HEK293 (cell line): Measurements from ENCODE around the gene PBRM1.

Experiments used
- BCL6B ChIP-seq: fragments of 450-650 bp; formaldehyde crosslinking; IDR thresholded peaks from 2 replicates; pipeline ENCODE4 v1.5.1; 2017; ENCODE audit warnings: missing biosample characterization, missing genetic modification characterization
- SP2 ChIP-seq: fragments of 450-650 bp; formaldehyde crosslinking; IDR thresholded peaks from 2 replicates; pipeline ENCODE4 v1.5.1; 2016; ENCODE audit warnings: missing biosample characterization, missing genetic modification characterization
- SP3 ChIP-seq: fragments of 450-650 bp; formaldehyde crosslinking; IDR thresholded peaks from 2 replicates; pipeline ENCODE4 v1.5.1; 2016; ENCODE audit warnings: missing biosample characterization, missing genetic modification characterization
- ZBTB10 ChIP-seq: fragments of 450-650 bp; formaldehyde crosslinking; IDR thresholded peaks from 2 replicates; pipeline ENCODE4 v1.5.1; 2016; ENCODE audit warnings: missing biosample characterization, missing genetic modification characterization
- ZBTB11 ChIP-seq: fragments of 450-650 bp; formaldehyde crosslinking; conservative IDR thresholded peaks from 2 replicates; pipeline ENCODE4 v1.5.1; 2016; ENCODE audit warnings: low read depth, missing biosample characterization, missing genetic modification characterization
- ZBTB7A ChIP-seq: fragments of 450-650 bp; formaldehyde crosslinking; IDR thresholded peaks from 2 replicates; pipeline ENCODE4 v1.5.1; 2016; ENCODE audit warnings: low read depth, missing biosample characterization, missing genetic modification characterization
- ZBTB8A ChIP-seq: fragments of 450-650 bp; formaldehyde crosslinking; IDR thresholded peaks from 2 replicates; pipeline ENCODE4 v1.5.1; 2016; ENCODE audit warnings: missing biosample characterization, missing genetic modification characterization
- ZFP69B ChIP-seq: fragments of 450-650 bp; formaldehyde crosslinking; IDR thresholded peaks from 2 replicates; pipeline ENCODE4 v1.5.1; 2016; ENCODE audit warnings: missing biosample characterization, missing genetic modification characterization
- ZNF132 ChIP-seq: fragments of 450-650 bp; formaldehyde crosslinking; IDR thresholded peaks from 2 replicates; pipeline ENCODE4 v1.5.1; 2017; ENCODE audit warnings: missing biosample characterization, missing genetic modification characterization, borderline replicate concordance
- ZNF311 ChIP-seq: fragments of 450-650 bp; formaldehyde crosslinking; IDR thresholded peaks from 2 replicates; pipeline ENCODE4 v1.5.1; 2017; ENCODE audit warnings: missing biosample characterization, missing genetic modification characterization, borderline replicate concordance
- ZNF341 ChIP-seq: fragments of 450-650 bp; formaldehyde crosslinking; IDR thresholded peaks from 2 replicates; pipeline ENCODE4; 2016; ENCODE audit warnings: low read depth, missing biosample characterization, missing genetic modification characterization
- ZNF391 ChIP-seq: fragments of 450-650 bp; formaldehyde crosslinking; IDR thresholded peaks from 2 replicates; pipeline ENCODE4 v1.5.1; 2016; ENCODE audit warnings: low read depth, missing biosample characterization, missing genetic modification characterization, borderline replicate concordance
- ZNF501 ChIP-seq: fragments of 450-650 bp; formaldehyde crosslinking; IDR thresholded peaks from 2 replicates; pipeline ENCODE4 v1.5.1; 2016; ENCODE audit warnings: missing biosample characterization, missing genetic modification characterization
- ZNF510 ChIP-seq: fragments of 450-650 bp; formaldehyde crosslinking; IDR thresholded peaks from 2 replicates; pipeline ENCODE4 v1.5.1; 2018; ENCODE audit warnings: mild to moderate bottlenecking, missing genetic modification characterization, missing biosample characterization; ENCODE audit not compliant: insufficient replicate concordance
- ZNF518A ChIP-seq: fragments of 450-650 bp; formaldehyde crosslinking; conservative IDR thresholded peaks from 2 replicates; pipeline ENCODE4 v1.5.1; 2016; ENCODE audit warnings: low read depth, missing biosample characterization, missing genetic modification characterization
- ZNF530 ChIP-seq: fragments of 450-650 bp; formaldehyde crosslinking; IDR thresholded peaks from 2 replicates; pipeline ENCODE4 v1.5.1; 2016; ENCODE audit warnings: low read depth, missing biosample characterization, missing genetic modification characterization
- ZNF629 ChIP-seq: fragments of 450-650 bp; formaldehyde crosslinking; IDR thresholded peaks from 2 replicates; pipeline ENCODE4 v1.5.1; 2017; ENCODE audit warnings: missing biosample characterization, missing genetic modification characterization
- ZNF639 ChIP-seq: fragments of 450-650 bp; formaldehyde crosslinking; IDR thresholded peaks from 2 replicates; pipeline ENCODE4 v1.5.1; 2016; ENCODE audit warnings: missing biosample characterization, missing genetic modification characterization
- ZNF677 ChIP-seq: fragments of 450-650 bp; IDR thresholded peaks from 2 replicates; pipeline ENCODE4 v1.5.0; 2018; ENCODE audit warnings: missing biosample characterization, mild to moderate bottlenecking, missing genetic modification characterization, moderate library complexity
- ZNF701 ChIP-seq: fragments of 450-650 bp; formaldehyde crosslinking; IDR thresholded peaks from 2 replicates; pipeline ENCODE4 v1.5.1; 2016; ENCODE audit warnings: missing biosample characterization, missing genetic modification characterization
- ZSCAN18 ChIP-seq: fragments of 450-650 bp; formaldehyde crosslinking; IDR thresholded peaks from 2 replicates; pipeline ENCODE4 v1.5.1; 2016; ENCODE audit warnings: missing biosample characterization, missing genetic modification characterization
- ZSCAN30 ChIP-seq: fragments of 450-650 bp; IDR thresholded peaks from 2 replicates; pipeline ENCODE4 v1.5.1; 2018; ENCODE audit warnings: missing biosample characterization, mild to moderate bottlenecking, missing genetic modification characterization, moderate library complexity

Gene PBRM1

GRCh38 chr3:52705688-52706686 is 20.3 kb upstream of the PBRM1 start, which contains the start of the genes GLT8D1 and SPCS1 (continued):
- TF ChIP-seq BCL6B (tag by site-specific recombination), result no peak
- no peak for TF ChIP-seq ZBTB10 (tag by site-specific recombination)
- TF ChIP-seq ZSCAN18, result no peak
- no peak for TF ChIP-seq ZNF311 (tag by site-specific recombination)
- no peak for TF ChIP-seq ZNF530 (tag by site-specific recombination)
- TF ChIP-seq ZBTB8A (tag by site-specific recombination), result peak; percentile 93
- no peak; the same call in none of the 2 replicates for TF ChIP-seq SP3
- TF ChIP-seq ZNF341 (tag by site-specific recombination), result peak; percentile 79
- TF ChIP-seq ZNF391 (tag by site-specific recombination), result no peak
- TF ChIP-seq ZBTB7A (tag by site-specific recombination), result no peak
- no peak for TF ChIP-seq ZFP69B (tag by site-specific recombination)
- TF ChIP-seq ZNF510 (tag by site-specific recombination), result no peak
- TF ChIP-seq ZNF132, result no peak
- peak; percentile 97 for TF ChIP-seq ZBTB11 (tag by site-specific recombination)
- TF ChIP-seq ZNF501 (tag by site-specific recombination), result peak; percentile 69
- peak; percentile 76 for TF ChIP-seq ZNF518A
- TF ChIP-seq ZNF629 (tag by site-specific recombination), result no peak
- TF ChIP-seq ZSCAN30, result peak; percentile 58; the same call in 1 of the 2 replicates
- no peak for TF ChIP-seq ZNF639
- no peak for TF ChIP-seq ZNF677
- TF ChIP-seq SP2, result peak; percentile 88
- no peak for TF ChIP-seq ZNF701 (tag by site-specific recombination)
